ENCODE measurements around the gene MT2A.
"Not testable (repeated sequence)": the region's sequence is repeated elsewhere in the genome, so short reads cannot be mapped to it uniquely, and the experiment has no call there.

The MT2A gene

GRCh38 chr16:56618138-56618537, 9.8 kb downstream of the MT2A start:
- DNase-seq (ENCODE audit: insufficient read length, low spot score) (no peak), FAIRE-seq (no peak)

- no peak for FAIRE-seq
Observed at GRCh38 chr16:56620339-56620897, 12.0 kb downstream of the MT2A start.

GRCh38 chr16:56621665-56622445, 13.5 kb downstream of the MT2A start:
- not testable (repeated sequence) for DNase-seq (ENCODE audit: insufficient read length, low spot score); FAIRE-seq

More at GRCh38 chr16:56620339-56620897, 12.0 kb downstream of the MT2A start:
- no peak for DNase-seq (ENCODE audit: insufficient read length, low spot score)

DNA sequence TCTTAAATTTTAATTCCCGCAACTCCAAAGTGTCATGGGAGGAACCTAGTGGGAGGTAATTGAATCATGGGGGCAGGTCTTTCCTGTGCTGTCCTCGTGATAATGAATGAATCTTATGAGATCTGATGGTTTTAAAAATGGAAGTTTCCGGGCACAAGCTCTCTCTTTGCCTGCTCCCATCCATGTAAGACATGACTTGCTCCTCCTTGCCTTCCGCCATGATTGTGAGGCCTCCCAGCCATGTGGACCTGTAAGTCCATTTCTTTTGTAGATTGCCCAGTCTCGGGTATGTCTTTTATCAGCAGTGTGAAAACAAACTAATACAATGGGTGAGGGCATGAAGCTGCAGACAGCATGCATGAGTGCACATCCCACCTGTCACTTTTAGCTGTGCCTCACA, 14.8 kb downstream of the MT2A start:
- not testable (repeated sequence) for DNase-seq (ENCODE audit: insufficient read length, low spot score); FAIRE-seq

DNA sequence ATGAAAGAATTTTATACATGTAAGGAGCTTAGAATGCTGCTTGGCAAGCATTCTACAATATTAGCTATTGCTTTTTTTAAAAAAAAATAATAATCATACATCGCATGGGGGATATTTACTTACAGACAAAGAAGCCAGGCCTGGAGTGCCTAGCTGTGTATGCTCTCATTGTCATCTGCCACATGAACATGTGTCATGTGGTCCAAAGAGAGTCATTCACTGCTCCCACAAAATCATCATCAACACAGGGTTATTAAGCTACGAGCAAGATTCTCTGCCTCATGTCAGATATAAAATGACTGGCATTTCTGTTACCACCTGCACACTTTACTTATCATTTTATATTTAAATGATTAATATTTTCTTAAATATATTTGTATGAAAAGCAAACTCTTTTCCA, 15.3 kb downstream of the MT2A start:
- FAIRE-seq (no peak), DNase-seq (ENCODE audit: insufficient read length, low spot score) (no peak)

- no peak for DNase-seq (ENCODE audit: insufficient read length, low spot score)
- FAIRE-seq, result no peak
Observed at GRCh38 chr16:56625140-56625942, 17.0 kb downstream of the MT2A start, which contains the start of gene MT1E. Gene MT1E (plus strand): TSS chr16:56625781. CDS start chr16:56625852, 71 bp downstream.

DNA sequence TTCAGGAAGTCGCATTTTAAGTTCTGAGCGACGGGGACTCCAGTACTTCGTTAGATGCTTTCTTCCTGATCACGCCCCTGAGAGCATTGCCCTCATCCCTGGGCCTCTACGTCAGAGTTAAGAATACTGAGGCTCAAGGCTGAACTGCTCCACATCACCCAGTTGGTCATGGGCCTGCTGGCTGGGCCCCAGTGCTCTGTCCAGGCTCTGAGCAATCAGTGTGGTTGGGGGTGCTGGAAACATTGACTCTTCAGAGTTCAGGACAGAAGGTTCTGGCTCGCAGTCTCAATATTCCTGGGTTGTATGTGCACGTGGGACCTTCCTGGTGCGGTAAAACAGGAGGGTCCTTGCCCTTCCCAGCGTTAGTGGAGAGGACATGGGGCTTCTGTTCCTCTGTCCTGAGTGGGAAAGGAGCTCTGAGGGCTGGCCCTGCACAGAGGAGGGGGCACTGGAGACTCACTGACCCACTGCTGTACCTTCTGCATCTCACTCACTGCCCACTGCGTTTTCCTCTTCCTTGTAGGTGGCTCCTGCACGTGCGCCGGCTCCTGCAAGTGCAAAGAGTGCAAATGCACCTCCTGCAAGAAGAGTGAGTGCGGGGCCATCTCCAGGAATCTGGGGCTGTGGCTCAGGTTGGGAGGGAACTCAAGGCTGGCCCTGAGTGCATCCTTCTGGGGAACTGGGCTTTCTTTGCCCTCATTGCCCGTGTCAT, 17.7 kb downstream of the MT2A start:
- FAIRE-seq, result no peak
- DNase-seq (ENCODE audit: insufficient read length, low spot score), result no peak

GRCh38 chr16:56626685-56627084, 18.3 kb downstream of the MT2A start:
- FAIRE-seq (no peak), DNase-seq (ENCODE audit: insufficient read length, low spot score) (no peak)

GRCh38 chr16:56628486-56629350, 20.3 kb downstream of the MT2A start:
- no peak for FAIRE-seq
- DNase-seq (ENCODE audit: insufficient read length, low spot score), result no peak

DNA sequence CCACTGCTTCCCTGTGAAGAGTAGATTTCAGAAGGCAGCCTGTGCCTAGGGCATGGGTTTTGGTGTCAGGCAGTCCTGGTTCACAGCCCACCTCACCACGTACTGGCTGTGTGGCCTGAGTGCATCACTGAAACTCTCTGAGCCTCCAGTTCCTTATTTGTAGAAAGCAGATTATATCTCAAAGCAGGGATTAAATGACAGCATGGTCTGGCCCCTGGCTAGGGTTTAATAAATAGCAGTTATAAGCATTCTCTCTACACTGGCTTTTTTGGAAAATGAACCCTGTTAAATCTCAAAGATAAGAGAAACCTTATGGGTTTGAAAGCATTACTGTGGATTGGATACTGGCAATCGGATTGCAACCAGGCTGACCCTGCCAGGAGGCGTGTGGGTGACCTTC, 21.1 kb downstream of the MT2A start:
- FAIRE-seq, result no peak
- DNase-seq (ENCODE audit: insufficient read length, low spot score), result no peak

GRCh38 chr16:56630134-56630533, 21.8 kb downstream of the MT2A start:
- FAIRE-seq (peak; percentile 86), DNase-seq (ENCODE audit: insufficient read length, low spot score) (peak; percentile 62)

DNA sequence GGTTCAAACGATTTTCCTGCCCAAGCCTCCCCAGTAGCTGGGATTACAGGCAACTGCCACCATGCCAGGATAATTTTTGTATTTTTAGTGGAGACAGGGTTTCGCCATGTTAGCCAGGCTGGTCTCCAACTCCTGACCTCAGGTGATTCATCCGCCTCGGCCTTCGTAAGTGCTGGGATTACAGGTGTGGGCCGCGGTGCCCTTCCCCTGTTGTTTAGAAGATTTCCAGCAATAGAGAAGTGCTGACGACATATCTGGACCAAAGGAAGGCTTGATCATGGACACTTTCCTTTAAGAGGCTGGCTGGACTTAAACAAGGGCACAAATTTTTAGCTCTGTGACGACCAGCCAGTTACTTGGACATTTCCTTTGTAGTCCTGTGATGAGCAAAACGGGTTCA, 22.8 kb downstream of the MT2A start:
- FAIRE-seq, result no peak
- DNase-seq (ENCODE audit: insufficient read length, low spot score), result no peak

- no peak for DNase-seq (ENCODE audit: insufficient read length, low spot score)
- FAIRE-seq, result no peak
Observed at GRCh38 chr16:56631832-56632155, 23.4 kb downstream of the MT2A start.

DNA sequence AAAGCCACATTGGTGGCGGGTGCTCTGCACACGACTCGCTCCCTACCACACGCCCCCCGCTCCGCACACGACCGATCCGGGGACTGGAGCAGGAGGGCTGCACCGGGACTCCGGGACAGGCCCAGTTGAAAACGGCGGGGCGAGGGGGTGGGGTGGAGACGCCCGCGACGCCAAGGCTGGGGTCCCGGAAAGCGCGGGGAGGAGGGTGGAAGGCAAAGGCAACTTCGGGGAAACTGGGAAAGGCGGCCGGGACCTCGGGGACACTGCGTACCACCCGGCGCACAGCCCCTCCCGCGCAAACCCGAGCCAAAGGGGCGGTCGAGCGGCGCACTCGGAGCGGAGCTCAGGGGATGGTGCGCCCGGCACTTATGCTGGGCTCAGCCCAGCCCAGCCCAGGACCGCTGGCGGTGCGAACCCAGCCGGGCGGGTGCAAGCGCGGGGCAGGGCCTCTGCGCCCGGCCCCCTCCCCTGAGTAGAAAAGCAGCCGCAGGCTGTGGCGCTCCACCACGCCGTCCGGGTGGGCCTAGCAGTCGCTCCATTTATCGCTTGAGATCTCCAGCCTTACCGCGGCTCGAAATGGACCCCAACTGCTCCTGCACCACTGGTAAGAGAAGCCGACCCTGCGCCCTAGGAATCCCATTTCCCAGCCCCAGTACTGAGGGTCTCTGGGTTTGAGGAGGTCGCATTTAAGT, 23.9 kb downstream of the MT2A start, which contains the start of gene MT1M:
MT1M (plus strand) TSS at position 504 of the 692 bp plus-strand sequence; CDS start at position 577, 73 bp downstream.
- no peak for FAIRE-seq
- DNase-seq (ENCODE audit: insufficient read length, low spot score), result no peak

DNA sequence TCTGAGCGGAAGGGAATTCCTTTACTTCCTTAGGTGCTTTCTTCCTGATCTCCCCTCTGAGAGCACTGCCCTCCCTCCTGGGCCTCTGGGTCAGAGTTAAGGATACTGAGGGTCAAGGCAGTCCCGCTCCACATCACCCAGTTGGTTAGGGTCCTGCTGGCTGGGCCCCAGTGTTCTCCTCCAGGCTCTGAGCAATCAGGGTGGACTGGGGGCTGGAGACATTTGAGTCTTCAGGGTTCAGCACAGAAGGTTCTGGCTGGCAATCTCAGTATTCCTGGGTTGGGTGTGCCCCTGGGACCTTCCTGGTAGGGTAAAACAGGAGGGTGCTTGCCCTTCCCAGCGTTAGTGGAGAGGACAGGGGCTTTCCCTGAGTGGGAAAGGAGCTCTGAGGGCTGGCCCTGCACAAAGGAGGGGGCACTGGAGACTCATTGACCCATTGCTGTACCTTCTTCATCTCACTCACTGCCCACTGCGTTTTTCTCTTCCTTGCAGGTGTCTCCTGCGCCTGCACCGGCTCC, 24.5 kb downstream of the MT2A start:
- FAIRE-seq (no peak), DNase-seq (ENCODE audit: insufficient read length, low spot score) (no peak)

GRCh38 chr16:56633535-56633934, 25.2 kb downstream of the MT2A start:
- DNase-seq (ENCODE audit: insufficient read length, low spot score) (no peak), FAIRE-seq (no peak)

- DNase-seq (ENCODE audit: insufficient read length, low spot score) (no peak), FAIRE-seq (no peak)
Observed at GRCh38 chr16:56634715-56635440, 26.5 kb downstream of the MT2A start.

GRCh38 chr16:56635441-56635967, 27.1 kb downstream of the MT2A start:
- no peak for FAIRE-seq
- DNase-seq (ENCODE audit: insufficient read length, low spot score), result no peak

Data from GM19239 (cell line).